HG03045 (cell line): Measurements from ENCODE around the gene GPR132.

ENCODE experiments used
- ATAC-seq: cut with Tn5 transposase; IDR thresholded peaks from one replicate; pipeline ENCODE4 v1.9.1; 2021; ENCODE audit warnings: mild to moderate bottlenecking, moderate library complexity; ENCODE audit not compliant: unreplicated experiment

GPR132 gene

DNA sequence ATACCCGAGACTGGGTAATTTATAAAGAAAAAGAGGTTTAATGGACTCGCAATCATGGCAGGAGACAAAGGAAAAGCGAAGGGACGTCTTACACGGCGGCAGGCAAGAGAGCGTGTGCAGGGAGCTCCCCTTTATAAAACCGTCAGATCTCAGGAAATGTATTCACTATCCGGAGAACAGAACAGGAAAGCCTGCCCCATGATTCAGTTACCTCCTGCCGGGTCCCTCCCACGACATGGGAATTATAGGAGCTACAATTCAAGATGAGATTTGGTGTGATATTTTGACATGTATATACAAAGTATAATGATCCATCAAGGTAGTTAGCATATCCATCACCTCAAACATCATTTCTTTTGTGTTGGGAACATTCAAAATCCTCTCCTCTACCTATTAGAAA is 42.1 kb downstream of the GPR132 start:
- ATAC-seq = no peak

DNA sequence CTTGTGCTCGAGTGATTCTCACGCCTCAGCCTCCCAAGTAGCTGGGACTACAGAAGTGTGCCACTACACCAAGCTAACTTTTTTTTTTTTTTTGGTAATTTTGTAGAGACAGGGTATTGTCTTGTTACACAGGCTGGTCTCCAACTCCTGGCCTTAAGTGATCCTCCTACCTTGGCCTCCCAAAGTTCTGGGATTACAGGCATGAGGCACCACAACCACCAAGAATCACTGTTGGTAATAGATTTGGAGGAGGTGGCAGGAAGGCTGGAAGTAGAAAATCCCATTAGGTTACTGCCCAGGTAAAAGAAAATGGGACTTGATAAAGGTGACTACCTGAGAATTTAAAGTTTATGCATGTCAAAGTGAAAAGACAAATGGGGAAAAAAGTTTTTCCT is 43.0 kb downstream of the GPR132 start:
- no peak for ATAC-seq

DNA sequence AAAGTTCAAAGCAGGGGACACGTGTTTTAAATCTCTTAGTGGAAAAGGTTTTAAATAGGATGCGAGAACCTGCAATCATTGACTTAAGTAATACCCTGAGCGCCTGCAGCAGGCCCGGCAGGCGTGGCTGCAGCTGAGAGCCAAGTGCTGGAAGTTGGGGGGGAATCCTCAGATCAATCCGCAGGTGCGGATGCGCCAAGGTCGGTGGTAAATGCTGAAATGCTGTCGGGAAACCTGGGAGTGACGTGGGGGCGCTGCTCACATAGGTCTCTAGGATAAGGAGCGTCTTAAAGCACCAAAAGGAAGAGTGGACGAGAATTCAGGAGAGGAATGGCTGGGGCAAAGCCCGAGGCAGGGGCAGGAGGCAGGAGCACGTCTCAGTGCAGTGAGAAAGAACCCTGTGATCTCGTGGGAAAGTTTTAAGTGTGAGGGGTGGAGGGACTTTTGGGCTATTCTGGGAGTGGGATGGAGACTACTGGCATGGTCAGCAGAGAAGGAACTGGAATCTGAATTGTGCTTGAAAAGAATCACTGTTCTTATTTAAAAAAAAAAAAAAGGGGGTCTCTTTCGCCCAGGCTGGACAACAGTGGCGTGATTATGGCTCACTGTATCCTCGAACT is 43.5 kb downstream of the GPR132 start:
- ATAC-seq = no peak

DNA sequence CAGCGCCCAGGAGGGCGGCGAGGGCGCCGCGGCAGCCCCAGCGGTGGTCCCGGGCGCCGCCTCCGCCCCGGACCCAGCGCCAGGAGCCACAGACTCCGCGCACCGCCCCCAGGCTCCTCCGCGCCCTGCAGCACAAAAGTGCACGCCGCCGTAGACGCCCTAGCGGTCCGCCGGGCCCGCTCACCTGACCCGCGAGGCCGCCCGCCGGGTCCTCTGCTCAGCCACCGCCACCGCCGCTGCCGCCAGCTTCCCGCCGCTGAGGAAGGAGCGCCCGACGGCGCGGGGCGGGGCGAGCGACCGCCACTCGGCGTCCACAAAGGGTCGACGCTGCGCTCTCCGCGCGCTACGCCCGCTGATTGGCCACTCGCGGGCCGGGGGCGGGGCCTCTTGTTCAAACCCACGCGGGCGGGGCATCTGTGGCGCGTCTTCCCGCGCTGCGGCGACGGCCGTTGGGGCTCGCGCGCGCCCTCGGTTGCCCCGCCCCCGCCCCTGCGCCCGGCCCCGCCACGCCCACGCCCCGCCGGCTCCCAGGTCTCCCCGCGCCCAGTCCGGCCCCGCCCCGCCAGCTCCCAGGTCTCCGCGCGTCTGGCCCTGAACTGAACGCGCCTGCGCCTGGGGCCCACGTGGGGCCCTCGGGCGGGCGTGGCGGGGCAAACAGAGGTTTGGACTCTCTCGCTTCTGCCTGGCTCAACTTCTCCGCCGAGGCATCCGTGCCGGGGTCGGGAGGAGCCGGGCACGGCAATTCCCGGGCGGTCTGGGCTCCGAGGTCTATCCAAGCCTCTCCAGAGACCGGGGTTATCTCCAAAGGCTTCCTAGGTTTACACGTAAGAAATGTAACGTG is 44.2 kb downstream of the GPR132 start, which contains the start of gene CDCA4:
Gene CDCA4 (minus strand): TSS at position 269 of the 841 bp plus-strand sequence. CDS start 9,154 bp downstream, outside the sequence.
- ATAC-seq = peak; percentile 79

DNA sequence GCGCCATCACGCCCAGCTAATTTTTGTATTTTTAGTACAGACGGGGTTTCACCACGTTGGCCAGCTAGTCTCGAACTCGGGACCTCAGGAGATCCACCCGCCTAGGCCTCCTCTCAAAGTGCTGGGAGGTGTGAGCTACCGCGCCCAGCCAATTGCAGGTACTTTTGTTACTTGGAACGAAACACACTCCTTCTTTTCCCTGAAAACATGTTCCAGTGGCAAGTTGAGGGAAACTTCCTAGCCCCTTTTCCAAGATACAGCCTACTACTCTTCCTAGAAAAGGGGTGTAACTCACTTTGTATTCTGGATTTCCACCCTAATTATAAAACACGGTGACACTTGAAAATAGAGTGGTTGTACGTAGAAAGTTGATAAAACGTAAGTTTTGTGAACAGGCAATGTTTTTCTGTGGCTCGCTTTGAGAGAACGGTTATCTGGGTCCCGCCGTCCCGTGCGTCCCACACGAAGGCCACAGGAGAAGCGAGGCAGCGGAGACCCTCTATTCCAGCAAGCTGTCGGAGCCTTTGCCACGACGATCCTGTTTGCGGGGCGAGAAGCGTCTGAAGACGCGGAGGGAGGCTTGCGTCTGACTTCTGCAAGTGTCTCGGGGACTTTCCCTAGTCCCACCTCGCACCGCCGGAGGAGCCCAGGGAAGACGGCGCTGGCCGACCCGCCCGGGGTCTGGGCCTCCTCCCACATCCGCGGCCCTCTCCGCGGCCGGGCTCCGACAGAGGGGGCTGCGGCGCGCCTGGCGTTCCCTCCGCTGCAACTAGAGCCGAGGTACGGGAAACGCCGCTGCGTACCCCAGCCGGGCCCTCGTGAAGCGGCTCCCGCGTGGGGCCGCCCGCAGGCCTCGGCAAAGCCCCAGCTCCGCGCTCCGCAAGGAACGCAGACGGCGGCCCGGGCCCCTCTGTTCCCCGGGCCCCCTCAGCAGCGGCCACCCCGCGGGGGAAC is 45.1 kb downstream of the GPR132 start:
- peak; percentile 33 for ATAC-seq

DNA sequence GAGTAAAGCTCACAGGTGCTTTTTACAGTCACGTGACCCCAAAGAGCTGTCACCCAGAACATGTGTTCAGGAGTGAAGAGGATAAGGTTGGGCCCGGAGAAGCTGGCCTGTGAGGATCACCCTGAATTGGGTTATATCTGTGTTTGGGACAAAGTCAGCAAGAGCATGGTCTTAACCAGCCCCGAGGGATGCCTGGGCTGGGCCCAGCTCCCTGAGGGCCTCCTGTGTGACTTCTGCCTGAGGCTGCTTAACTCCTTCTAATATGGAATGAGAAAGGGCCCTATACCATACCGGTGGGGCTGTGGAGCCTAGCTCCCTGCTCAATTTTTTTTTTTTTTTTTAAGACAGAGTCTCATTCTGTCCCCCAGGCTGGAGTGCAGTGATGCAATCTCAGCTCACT is 46.8 kb downstream of the GPR132 start:
- no peak for ATAC-seq

DNA sequence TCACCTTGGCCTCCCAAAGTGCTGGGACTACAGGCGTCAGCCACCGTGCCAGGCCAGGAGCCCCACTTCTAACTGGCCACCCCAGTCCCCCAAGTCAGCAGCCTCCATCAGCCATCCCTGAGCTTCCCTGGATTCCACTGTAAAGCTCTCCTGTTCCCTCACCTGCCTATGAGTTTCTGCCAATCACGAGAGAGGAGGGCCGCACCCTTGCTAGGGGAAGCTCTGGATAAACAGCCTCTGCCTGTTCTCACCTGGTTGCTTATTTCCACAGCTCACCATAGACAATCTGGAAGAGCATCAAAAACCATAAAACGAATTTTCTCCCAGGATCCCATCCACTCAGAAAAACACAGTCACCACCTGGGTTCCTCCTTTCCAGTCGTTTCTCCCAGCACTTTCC is 49.3 kb downstream of the GPR132 start:
- no peak for ATAC-seq

DNA sequence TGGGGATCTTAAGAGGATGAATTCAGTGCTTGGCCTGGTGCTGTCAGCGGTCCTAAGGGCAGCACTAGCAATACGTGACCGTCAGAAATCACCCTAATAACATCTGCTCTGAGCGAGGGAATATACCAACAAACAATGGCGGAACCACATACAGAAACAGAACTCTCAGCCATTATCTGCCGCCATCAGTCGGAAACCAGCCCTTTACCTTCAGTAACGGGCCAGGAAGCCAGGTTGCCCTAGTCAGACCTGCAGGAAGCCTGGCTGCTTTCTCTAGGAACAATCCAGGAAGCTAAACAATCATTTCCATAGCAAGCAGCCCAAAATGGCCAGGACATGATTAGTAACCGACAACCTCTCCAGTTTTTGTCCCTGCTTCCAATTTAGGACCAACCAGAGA is 50.0 kb downstream of the GPR132 start:
- ATAC-seq = no peak

DNA sequence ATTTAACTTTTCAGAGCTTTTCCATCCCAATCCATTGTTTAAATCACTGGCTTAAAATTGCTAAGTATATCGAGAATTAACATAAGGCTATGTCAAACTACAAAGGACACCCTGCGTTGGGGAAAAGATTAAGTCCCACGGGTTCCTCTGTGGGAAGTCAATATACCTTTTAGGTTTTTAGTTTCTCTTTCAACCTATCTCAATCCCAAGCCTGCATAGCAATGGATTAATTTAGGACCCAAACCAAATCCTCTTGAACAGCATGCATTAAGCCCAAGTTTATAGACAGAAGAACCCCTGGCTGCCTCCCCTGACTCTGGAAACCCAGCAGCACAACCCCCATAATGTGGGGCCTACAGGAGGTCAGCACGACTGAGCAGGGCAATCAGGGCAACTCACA is 50.6 kb downstream of the GPR132 start:
- no peak for ATAC-seq

DNA sequence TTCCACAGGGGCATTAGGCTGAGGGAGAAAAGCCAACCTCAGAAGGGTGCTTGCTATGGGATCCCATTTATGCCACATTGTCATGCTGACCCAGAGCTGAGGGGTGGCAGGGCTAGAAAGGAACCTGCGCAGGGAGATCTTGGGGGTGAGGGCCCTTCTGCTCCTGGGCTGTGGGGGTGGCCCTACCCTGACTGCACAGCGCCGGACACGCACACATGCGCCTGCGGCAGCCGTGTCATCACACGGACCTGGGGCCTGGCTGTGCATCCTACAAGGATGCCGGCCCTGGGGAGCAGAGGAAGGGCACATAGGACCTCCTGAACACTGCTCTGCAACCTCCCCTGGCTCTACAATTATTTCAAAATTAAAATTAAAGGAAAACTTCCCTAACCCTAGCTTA is 51.2 kb downstream of the GPR132 start:
- ATAC-seq = no peak

DNA sequence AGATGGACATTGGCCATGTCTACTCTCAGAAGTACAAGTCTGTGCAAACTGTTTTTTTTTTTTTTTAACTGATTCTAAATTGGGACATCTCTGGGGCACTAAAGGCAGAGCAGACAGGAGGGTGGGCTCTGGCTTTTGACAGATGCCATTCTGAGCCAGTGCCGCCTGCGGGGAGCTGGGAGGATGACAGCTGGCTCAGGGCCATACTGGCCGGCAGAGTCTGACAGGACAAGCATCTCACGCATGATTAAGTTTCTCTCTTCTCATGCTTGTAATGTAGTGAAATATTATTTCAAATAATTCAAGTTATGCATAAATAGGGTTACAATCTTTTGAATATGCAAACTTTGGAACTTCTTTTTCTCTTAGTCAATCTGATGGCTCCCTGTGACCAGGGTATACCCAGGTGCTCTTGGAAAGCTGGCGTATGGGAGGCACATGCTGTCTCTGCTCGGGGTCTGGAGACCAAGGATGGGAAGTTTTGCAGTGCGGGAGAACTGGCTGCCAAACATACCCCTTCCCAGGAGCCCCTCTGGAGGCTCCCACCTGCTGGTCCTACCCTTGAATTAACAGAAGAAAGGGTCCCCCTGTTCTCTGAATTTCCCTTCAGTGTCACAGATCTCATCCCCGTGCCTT is 52.0 kb downstream of the GPR132 start:
- ATAC-seq = no peak

DNA sequence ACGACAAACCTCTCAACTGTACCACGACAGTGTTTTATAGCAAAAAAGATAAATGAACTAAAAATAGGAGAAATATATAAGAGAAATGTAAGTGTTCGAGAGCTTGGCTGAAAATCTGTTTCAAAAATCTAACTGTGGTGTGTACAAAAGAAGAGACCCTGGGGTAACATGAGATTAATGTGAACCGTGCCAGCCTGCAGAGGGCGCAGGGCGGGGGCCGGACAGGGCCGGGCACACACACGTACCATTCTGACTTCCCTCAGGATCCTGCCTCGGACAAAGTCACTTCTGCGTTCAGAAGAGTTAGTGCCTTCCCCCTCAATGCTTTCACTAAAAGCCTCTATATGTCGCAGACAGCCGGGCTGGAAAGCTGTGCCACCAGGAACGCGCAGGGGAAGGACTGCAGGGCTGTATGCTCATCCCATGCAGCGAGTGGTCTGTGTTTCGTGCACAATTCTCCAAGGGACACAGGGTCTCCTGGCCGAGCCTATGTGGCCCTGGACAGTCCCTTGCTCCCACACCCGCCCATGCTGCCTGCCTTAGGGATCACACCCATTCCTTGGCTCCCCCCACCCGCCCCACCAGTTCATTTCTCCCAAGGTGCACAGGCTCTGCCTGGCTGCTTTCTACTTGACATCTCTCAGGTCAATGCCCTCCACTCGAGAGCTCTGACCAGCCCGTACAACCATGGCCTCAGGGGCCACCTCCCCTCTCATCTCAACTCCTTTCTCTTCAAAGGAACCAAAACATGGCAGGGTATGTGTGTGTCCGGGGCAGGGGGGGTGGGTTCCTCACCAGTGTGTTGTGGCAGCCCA is 52.9 kb downstream of the GPR132 start:
- no peak for ATAC-seq

DNA sequence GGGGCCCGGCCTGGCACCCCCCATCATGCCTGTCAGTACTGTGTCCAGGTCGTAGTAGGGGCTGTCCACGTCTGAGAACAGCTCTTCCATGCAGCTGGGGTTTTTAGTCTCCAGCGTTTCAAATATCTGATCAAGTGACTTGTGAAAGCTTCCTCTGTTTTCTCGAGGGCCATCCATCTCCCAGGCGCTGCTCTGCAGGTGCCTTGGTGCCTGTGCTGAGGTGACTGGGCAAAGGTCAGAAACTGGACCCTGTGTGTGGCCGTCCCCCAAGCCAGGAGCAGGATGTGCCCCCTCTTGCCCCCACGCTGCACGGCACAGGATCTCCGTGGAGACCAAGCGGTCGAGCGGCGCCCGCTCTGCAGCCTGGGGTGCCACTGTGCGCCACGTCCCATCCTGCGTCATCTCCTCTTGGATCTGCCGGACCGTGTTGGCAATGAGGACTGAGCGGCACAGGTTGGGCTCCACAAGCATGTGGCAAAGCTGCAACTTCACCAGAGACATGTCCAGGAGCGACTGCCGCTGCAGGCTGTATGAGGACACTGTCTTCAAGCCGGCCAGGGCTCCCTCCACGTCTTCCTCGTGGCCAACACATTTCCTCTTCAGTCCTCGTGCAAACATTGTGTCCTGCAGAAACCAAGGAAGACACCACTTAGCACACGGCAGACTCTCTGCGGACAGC is 53.8 kb downstream of the GPR132 start:
- ATAC-seq = no peak

DNA sequence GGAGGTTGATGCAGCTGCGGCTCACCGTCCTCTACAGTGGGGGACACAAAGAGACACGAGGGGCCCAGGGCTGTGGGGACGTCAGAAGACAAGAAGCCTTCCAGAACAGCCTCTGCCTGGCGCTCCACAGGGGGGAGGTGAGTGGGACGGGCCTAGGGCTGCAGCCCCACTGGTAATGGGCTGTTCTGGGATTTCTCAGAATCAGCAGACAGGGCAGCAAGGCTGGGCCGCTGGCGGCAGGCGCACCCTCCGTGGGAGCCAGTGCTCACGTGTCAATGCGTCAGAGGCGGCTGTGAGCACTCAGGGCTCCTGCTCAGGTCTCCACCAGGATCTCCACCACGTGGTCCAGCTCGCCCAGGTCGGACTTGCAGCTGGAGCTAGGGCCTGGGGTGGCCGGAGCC is 54.3 kb downstream of the GPR132 start:
- no peak for ATAC-seq

DNA sequence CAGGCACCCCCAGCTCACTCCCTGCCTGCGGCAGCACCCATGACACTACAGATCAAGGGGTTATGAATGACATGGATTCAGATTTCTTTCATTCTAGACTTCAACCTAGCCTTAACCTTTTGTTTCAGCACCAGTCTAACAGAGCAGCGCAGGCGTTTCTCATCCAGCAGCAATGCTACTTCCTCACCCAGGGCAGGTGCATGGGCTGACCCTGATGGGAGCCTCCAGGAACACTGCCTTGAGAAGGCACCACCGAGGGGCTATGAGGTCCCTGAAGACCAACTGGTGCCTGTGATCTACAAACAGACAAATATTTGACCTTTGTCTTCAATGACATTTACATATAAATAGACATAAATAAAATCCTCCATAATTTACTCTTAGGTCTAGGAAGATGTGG is 55.1 kb downstream of the GPR132 start:
- no peak for ATAC-seq

DNA sequence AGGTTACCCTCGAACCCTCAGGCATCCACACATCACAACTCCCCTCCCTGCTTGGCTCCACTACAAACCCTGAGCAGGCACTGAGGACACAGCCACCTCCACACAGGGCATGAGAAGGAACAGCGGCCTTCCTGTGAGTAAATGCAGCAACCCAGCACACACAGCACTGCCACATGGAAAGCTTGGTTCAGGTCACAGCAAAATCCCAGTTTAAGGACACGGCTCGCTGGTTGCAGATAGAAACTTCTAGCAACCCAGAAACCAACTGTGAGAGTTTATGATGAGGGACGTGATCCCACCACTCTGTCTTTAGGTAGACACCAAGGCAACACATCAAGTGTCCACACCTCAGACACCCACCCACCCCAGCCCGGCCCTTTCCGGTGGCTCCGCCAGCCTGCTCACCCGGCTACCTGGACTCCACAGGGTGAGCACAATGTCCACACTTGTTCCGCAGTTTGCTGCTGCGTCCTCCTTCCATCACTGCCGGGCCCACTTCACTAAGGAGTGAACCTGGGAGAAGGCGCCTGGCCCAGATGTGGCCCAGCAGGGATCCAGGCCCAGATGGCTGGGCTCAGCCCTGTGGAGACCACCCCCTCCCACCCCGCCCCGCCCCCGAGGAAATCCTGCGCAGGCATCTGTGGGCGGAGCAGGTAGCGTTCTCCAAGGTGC is 57.5 kb downstream of the GPR132 start:
- ATAC-seq = no peak

DNA sequence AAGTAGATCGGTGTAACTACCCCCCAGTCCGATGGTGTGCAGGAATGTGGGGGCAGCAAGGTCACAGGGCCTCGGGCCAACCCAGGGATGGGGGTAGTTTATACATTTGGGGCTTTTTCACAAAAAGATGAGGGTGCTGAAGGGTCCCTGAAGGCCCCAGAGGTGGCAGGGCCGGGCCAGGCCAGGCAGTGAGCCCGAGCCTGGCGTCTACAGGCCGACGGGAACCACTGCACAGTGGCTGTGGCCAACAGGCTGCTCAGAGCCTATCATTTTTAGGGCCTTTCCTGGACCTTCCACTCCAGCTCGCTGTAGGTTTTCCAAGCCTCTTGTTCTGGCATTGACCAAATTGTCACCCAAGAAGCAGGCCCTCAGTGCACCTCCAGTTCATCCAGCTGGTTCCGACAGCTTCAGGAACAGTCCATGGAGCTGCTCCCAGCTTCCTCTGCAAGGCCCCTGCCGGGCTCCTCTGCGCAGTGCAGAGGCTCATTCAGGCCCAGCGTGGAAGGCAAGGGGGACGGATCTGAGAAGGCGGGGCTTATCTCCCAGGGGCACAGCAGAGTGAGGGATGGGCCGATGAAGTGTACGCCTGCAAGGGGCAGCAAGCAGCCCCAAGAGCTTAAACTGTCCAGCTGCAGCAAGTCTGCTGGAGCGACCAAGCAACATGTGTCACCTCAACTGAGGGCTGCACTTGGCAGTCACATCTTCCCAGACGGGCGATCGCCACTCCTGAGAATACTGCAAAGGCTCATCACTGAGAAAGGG is 58.2 kb downstream of the GPR132 start:
- no peak for ATAC-seq
